GM18526 (cell line): ENCODE results near the gene SCN9A.

ENCODE experiments used
- POLR2A ChIP-seq: IDR thresholded peaks from 3 replicates; pipeline ENCODE4 v1.6.1; 2011; ENCODE audit not compliant: insufficient read length; ENCODE audit errors: extremely low read depth

Gene SCN9A

DNA sequence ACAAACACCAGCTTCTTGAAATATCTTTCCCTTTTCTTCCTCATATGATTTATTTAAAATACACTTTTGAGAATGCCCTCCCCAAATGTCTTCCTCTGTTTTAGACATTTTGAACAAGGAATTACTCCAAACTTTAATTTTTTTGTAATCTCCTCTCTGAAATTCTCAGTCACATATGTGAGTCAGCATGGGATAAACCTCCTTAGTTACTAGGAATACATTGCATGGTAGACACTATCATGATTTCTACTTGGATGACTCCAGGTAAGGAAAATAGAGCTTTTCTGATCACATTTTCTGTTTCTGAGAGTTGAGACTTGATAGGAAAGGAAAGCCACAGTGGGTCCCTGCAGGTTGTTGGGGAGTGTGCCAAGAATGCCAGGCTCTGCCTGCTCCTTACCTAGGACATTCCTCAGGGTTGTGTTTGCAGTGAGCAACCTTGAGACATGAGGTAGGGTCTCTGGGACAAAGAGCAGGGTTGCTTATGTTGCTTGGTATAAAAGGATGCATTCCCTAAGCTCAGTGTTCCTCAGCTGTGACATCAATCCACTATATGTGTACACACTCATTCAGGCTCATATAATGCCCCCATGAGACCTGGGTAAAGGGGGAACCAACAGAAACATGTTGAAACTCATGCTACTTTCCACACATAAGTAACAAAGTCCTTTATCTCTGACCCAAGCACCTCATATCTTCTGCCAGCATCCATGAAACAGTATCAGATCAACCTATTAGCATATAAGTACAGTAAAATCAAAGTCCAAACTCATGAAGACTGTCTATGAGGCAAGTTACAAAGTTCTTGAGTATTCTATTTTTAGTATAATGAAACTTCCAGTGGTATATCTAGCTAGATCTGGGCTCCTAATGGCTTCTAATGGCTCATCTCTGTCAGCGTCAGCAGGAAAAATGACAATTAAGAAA is 135.1 kb downstream of the SCN9A start:
- no peak for TF ChIP-seq POLR2A

DNA sequence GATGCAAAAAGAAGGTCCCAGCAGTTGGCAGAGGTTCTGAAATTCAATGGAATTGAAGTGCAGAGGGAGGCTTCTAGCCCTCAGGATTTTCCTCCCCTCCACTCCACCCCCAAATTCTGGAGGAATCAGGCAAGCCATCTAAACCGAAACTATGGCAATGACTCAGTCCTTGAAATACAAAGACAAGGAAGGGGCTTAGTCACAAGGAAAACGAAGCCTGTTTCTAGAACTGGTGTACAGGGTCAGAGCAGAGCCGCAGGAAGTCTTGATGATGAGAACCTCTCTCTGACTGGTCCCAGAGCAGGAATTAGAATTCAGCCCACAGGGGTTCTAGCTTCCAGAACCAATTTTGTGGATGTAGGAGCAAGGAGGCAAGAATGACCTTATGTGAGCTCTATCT is 136.2 kb downstream of the SCN9A start:
- no peak for TF ChIP-seq POLR2A

DNA sequence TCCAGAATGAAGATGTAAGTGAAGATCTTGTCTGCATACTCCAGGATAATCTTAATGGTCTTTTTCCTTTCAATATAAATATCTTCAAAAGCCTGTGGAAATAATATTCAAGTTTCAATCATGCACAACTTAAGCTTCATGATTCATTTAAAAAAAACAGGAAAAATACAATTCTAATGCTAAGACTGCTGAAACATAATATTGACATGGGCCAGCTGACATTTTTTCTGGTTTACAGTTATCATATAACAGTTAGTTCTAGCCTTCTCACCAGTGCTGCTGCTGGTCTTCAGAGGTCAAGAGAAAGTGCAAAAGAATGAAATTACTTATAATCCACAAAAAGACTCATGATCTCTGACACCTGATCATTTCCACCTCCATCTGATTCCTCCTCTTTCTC is 137.6 kb downstream of the SCN9A start:
- TF ChIP-seq POLR2A = no peak

DNA sequence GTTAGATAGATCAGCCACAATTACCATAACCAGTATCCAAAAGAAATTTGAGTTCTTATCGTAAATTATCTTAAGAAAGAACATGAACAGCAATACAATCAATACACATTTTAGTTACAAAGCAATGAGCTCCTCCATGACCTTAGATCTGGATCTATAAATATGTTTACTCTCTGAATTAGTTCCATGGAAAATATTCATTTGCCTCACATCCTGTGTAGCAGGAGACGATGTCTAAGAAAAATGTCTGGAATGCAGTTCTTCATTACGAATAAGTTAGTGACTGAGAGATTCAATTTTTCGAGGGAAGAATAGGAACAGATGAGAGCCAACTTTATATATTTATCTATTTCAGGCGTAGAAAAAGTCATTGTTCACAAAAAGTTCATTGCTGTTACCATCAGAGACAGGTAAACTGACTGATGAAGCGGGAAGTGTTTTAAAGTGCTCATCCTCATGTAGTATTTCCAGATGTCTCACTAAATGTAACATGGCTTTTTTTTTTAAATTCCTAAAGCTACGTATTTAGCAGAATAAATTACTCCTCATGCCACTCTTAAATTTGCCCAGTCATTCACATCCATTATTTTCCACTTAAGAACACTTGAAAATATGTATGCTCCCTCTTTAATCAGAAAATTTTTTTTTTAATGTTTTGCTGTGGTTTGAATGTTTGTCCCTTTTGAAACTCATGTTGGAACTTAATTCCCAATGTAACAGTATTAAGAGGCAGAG is 141.5 kb downstream of the SCN9A start:
- no peak for TF ChIP-seq POLR2A

DNA sequence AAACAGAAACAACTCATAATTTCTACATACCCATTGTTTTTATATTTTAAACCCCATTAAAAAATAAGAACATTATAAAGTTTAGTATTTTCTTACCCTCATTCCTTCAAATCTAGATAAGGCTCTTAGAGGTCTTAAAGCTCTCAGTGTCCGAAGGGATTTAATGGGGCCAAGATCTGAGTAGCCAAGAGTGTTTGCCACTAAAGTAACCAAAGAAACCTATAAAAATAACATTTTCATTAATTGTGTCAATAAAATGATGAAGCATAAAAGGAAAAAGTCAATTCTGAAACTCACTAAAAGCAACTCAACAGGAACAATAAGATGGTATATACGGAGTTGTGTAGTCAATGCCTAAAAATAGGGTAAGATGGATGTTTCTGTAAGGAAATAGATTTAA is 142.5 kb downstream of the SCN9A start:
- TF ChIP-seq POLR2A = no peak

DNA sequence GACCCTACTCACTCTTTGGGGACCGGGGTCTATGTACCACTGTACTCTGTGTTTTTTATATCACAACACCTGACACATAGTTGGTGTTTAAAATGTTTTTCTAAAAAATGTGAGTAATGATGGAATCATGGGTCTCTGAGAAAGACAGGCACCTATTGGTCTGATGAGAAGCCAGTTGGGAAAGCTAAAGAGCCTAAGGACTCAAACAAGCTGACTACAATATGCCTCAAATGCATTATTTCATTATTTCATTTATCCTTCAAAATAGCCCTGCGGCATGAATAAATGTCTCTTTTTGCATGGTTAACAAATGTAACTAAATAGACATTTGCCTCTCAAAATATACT is 145.0 kb downstream of the SCN9A start:
- no peak for TF ChIP-seq POLR2A

DNA sequence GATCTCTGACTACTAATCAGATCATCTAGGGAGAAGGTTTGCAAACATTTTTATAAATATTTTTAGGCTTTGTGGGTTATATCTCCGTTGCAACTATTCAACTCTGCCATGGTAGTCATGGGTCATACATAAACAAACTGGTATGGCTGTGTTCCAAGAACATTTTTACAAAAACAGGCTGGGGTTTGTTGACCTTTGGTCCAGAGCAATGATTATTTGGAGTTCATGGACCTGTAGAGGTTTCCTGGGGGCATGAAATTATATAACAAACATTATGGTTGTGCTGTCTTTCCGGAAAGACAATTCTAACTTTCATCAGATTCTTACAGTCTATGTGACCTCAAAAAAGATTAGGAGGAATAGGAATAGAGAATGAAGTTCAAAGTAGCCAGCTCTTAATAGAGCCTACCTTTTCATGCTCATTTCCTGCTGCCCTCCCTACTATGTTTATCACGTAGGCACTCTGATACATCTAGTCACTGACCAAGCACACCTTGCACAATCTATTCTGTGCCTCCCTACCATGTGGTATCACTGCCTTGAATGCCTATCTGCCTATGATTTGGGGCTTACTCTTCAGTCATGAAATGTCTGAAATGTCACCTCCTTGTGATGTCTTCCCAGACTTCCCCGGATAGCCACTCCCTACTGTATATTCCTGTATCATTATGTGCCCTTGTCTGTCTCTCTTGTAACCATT is 145.6 kb downstream of the SCN9A start:
- no peak for TF ChIP-seq POLR2A

DNA sequence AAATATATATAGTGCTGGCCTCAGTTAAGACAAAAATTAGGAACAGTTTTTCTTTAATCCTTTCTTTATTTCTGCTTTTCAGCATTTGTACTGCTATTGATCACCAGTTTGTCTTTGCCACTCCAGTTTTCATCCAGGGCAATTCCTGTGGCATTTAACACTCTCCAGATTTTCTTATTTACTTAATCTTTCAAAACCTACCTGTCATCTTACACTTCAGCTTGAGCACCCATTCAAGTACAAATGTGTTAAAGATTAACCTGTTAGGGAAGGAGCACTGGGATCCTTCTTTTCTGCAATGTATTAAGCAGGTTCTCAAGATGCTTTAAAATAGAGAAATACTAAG is 146.1 kb downstream of the SCN9A start:
- no peak for TF ChIP-seq POLR2A

DNA sequence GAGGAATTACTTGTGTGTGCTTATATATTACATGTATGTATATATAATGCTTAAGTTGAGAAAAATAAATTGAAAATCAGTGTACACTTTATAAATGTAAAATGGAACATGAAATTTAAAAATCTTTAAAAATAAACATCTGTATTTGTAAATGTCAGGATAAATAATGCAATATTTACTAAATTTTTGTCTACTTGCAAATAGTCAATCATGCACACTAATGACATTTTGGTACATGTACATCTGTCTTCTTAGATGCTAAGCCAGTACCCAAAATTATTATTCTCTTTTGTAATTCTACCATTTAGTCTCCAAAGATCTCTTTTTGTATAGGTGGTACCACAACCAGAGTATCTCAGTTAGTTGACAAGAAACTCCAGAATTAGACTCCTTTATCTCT is 151.5 kb downstream of the SCN9A start:
- TF ChIP-seq POLR2A = no peak

DNA sequence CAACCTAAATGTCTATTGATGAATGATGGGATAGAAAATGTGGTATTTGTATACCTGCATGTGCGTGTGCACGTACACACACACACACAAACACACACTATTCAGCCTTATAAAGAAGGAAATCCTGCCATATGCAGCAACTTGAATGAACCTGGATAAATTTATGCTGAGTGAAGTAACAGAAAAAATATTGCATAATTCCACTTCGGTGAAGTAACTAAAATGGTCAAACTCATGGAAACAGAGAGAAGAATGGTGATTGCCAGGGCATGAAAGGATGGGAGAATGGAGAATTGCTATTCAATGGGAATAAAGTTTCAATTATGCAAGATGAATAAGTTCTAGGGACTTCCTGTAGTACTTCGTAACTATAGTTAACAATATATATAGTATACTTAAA is 152.4 kb downstream of the SCN9A start:
- TF ChIP-seq POLR2A = no peak

DNA sequence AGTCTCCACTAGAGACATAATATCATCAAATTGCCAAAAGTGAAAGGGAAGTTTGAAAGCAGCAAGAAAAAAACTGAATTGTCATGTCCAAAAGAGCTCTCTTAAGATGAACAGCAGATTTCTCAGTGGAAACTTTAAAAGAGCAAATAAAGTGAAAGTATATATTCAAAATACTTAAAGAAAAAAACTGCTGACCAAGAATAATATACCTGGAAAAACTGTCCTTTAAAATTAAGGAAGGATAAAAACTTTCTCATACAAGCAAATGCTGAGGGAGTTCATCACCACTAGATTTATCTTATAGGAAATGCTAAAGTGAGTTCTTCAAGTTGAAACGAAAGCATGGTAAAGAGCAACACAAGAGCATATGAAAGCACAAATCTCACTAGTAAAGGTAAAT is 164.7 kb downstream of the SCN9A start:
- TF ChIP-seq POLR2A = no peak

DNA sequence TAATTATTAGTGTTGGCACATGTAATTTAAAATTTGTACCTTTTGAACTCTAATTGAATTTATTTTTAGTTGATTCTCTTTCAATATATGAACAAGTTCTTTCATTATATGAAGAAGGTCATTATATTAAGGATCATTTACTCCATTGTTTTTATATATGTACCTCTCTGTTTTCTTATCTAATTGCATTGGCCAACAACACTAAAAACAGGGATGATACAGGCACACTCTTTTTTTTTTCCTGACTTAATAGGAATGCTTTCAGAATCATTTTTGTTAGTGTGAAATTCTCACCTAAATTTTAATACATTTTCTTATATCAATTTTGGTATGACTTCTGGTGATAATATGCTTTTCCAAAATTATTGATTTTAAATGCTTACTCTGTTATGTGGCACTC is 173.0 kb downstream of the SCN9A start:
- TF ChIP-seq POLR2A = no peak

DNA sequence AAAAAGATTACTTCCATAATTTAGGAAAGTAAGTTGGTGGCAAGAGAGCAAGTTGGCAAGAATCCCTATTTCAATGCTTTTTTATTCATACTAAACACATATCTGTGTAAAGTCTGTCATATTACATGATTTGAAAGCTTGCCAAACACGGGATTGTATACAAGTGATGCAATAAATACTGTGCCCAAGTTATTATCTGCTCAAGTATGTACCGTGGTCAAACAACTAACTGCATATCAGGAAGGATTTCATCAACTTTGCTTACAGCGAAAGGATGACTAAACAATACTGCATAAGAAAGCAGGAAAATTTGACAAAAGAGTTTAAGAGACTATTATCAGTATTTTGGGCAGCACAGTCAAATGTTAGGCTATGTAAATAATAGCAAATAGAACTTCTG is 178.3 kb downstream of the SCN9A start:
- no peak for TF ChIP-seq POLR2A

DNA sequence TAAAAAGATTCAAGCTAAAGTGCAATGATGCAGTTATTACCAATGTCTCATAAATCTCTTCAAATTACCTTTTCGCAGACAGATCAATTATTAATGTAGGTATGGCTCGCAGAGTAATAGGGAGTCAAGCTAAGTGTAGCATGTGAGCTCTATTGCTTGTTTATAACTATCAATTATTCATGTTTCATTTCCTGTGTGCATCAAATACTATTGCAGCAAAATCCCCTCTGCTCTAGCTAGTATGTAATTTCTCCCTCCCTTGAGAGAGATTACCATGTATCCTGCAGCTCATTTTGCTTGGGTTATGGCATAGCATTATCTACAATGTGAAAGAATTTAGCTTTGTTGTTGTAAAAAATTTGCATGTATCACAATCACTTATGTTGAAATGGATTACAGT is 182.3 kb downstream of the SCN9A start:
- TF ChIP-seq POLR2A = no peak

DNA sequence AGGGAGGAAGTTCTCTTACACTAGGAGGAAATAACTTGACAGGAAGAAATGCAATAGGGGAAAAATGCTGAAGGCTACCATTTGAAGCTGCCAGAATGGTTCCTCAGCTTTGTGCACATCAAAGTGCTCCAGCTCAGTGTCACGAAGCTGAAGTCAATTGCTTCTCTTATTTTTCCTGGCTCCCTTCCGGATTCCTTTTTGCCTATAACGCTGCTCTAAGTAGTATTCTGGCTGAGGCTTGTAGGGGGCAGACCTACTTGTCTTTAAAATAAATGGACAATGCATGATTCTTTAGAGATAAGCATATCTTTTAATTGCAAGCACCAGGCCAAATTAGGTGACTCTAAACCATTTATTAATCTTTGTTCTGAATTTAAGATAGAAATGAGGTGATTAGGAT is 187.7 kb downstream of the SCN9A start:
- no peak for TF ChIP-seq POLR2A

DNA sequence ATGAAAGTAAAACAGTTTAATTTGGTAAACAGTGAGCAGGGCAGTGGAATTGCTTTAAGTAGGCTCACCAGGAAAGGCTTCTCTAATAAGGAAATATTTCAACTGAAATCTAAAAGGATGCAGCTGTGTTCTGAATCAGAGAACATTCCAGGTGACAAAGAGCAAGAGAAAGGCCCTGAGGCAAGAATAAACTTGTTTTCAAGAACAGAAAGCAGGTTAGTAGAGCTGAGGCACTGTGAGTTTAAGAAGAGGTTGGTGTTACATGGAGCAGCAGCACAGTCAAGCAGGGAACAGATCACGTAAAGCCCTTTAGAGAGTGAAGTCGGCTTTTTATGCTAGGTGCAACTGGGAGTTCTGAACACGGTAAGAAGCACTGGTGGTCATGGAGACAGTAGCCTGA is 191.0 kb downstream of the SCN9A start:
- no peak for TF ChIP-seq POLR2A
